Left ventricle myocardium inferior (tissue), 1 donor: ENCODE results near the gene SIGLEC14. TPM values are rescaled to one million over a fixed set of nuclear protein-coding genes. Genes with fewer than 3 reads are reported as not detected.

ENCODE experiments used
- DNase-seq: peaks from one replicate; pipeline ENCODE4 v3.0.0-alpha.2; 2020
- H3K27ac ChIP-seq: fragments of 200-600 bp; replicated peaks from 2 replicates; pipeline ENCODE4 v1.8.0; 2021
- H3K27me3 ChIP-seq: fragments of 200-600 bp; 2 replicates; pipeline ENCODE4 v1.8.0; 2021; ENCODE audit warnings: low read depth
- H3K36me3 ChIP-seq: fragments of 200-600 bp; 2 replicates; pipeline ENCODE4 v1.8.0; 2021
- H3K4me1 ChIP-seq: fragments of 200-600 bp; 2 replicates; pipeline ENCODE4 v1.8.0; 2021
- H3K4me3 ChIP-seq: fragments of 200-600 bp; 2 replicates; pipeline ENCODE4 v1.8.0; 2021; ENCODE audit warnings: mild to moderate bottlenecking, moderate library complexity
- H3K9me3 ChIP-seq: fragments of 200-600 bp; replicated peaks from 2 replicates; pipeline ENCODE4 v1.8.0; 2021
- CTCF ChIP-seq: fragments of 200-600 bp; IDR thresholded peaks from 2 replicates; pipeline ENCODE4 v1.8.0; 2021; ENCODE audit warnings: antibody characterized with exemption, mild to moderate bottlenecking, borderline replicate concordance
- intact Hi-C: fragments of 100-400 bp; cut with micrococcal nuclease; formaldehyde crosslinking; loops from one replicate; pipeline ENCODE4 v1.11.0; 2022
- total RNA-seq: library from RNA; stranded (reverse); fragmentation: NEBNext Ultra II Directional; extraction: Animal tissue kit (Norgen Biotek cat#: 25700); gene quantifications from one replicate; pipeline ENCODE4 v1.2.1, GENCODE V29; 2021
- donor health status: DM: no; HTN: yes; CAD: no; lungs with severe emphysema.

SIGLEC14 gene
- total RNA-seq, 1 donor from 2014 or later: 0.33 TPM

- Histone ChIP-seq H3K4me1 (peaks cover 66% of the 10 kb centered on the region), H3K27ac (peak overlapping the region; percentile 97), H3K27me3 (no peaks in the 10 kb centered on the region), H3K4me3 (peak overlapping the region; percentile 96), H3K9me3 (no peaks in the 10 kb centered on the region), H3K36me3 (peaks cover 40% of the 10 kb centered on the region)
- TF ChIP-seq CTCF: no peak
- intact Hi-C loops: no loop called here
- no peak for DNase-seq
Measured at GRCh38 chr19:51692468-51692867, 45.8 kb upstream of the SIGLEC14 start.

- Histone ChIP-seq H3K27me3 (no peaks in the 10 kb centered on the region), H3K9me3 (no peaks in the 10 kb centered on the region), H3K36me3 (peaks cover 34% of the 10 kb centered on the region), H3K27ac (peak overlapping the region; percentile 97), H3K4me1 (peaks cover 73% of the 10 kb centered on the region), H3K4me3 (peak overlapping the region; percentile 96)
- no peak for TF ChIP-seq CTCF
- intact Hi-C loops: no loop called here
- no peak for DNase-seq
Measured at GRCh38 chr19:51691584-51692428, 45.2 kb upstream of the SIGLEC14 start.

- Histone ChIP-seq H3K27ac (peak overlapping the region; percentile 97), H3K4me1 (peaks cover 73% of the 10 kb centered on the region)
Measured at GRCh38 chr19:51691074-51691583, 44.5 kb upstream of the SIGLEC14 start.

GRCh38 chr19:51690454-51691073 is 43.9 kb upstream of the SIGLEC14 start:
- intact Hi-C loops: no loop called here
- no peaks in the 10 kb centered on the region for H3K9me3 ChIP-seq
- peaks cover 73% of the 10 kb centered on the region for H3K4me1 ChIP-seq
- no peaks in the 10 kb centered on the region for H3K27me3 ChIP-seq
- H3K4me3 ChIP-seq: peak overlapping the region; percentile 96
- H3K36me3 ChIP-seq: peaks cover 21% of the 10 kb centered on the region
- peak; percentile 66 for DNase-seq
- TF ChIP-seq CTCF: no peak
- H3K27ac ChIP-seq: peak overlapping the region; percentile 97

More at GRCh38 chr19:51691074-51691583, 44.5 kb upstream of the SIGLEC14 start:
- Histone ChIP-seq H3K9me3 (no peaks in the 10 kb centered on the region), H3K36me3 (peaks cover 27% of the 10 kb centered on the region), H3K4me3 (peak overlapping the region; percentile 96), H3K27me3 (no peaks in the 10 kb centered on the region)
- DNase-seq: no peak
- intact Hi-C loops: no loop called here
- TF ChIP-seq CTCF: no peak

GRCh38 chr19:51689751-51690453 is 43.3 kb upstream of the SIGLEC14 start:
- peak; percentile 53 for DNase-seq
- no peaks in the 10 kb centered on the region for H3K27me3 ChIP-seq
- no peak for TF ChIP-seq CTCF
- H3K27ac ChIP-seq: peak overlapping the region; percentile 97
- peaks cover 15% of the 10 kb centered on the region for H3K36me3 ChIP-seq
- H3K9me3 ChIP-seq: no peaks in the 10 kb centered on the region
- peak overlapping the region; percentile 96 for H3K4me3 ChIP-seq
- H3K4me1 ChIP-seq: peaks cover 73% of the 10 kb centered on the region
- intact Hi-C loops: no loop called here
